Upper lobe of right lung (tissue), 1 donor: ENCODE results near the gene TEFM. TPM values are rescaled to one million over a fixed set of nuclear protein-coding genes. Genes with fewer than 3 reads are reported as not detected.

ENCODE experiments used
- ATAC-seq: fragments of 200-7000 bp; cut with Tn5 transposase; one replicate; pipeline ENCODE4 v1.9.1; 2020; ENCODE audit warnings: mild to moderate bottlenecking, moderate library complexity
- DNase-seq: peaks from one replicate; pipeline ENCODE4 v3.0.0-alpha.2; 2020
- H3K27ac ChIP-seq: fragments of 200-600 bp; one replicate; pipeline ENCODE4 v1.8.0; 2022
- H3K27me3 ChIP-seq: fragments of 200-600 bp; one replicate; pipeline ENCODE4 v1.8.0; 2022; ENCODE audit warnings: mild to moderate bottlenecking
- H3K36me3 ChIP-seq: fragments of 200-600 bp; one replicate; pipeline ENCODE4 v1.8.0; 2022
- H3K4me1 ChIP-seq: fragments of 200-600 bp; one replicate; pipeline ENCODE4 v1.8.0; 2022
- H3K4me3 ChIP-seq: fragments of 200-600 bp; one replicate; pipeline ENCODE4 v1.8.0; 2022; ENCODE audit warnings: mild to moderate bottlenecking
- H3K9me3 ChIP-seq: fragments of 200-600 bp; one replicate; pipeline ENCODE4 v1.8.0; 2022
- CTCF ChIP-seq: fragments of 200-600 bp; IDR thresholded peaks from one replicate; pipeline ENCODE4 v1.8.0; 2022; ENCODE audit warnings: antibody characterized with exemption
- intact Hi-C: fragments of 100-400 bp; cut with DNase I; formaldehyde crosslinking; loops from one replicate; pipeline ENCODE4 v1.11.0; 2022
- total RNA-seq: library from RNA; stranded (reverse); fragmentation: NEBNext Ultra II Directional; extraction: Animal tissue kit (Norgen Biotek cat#: 25700); gene quantifications from one replicate; pipeline ENCODE4 v1.2.1, GENCODE V29; 2021
- donor health status: DM: no; HTN: yes; CAD: no; lungs with severe emphysema.

Gene TEFM
- total RNA-seq, 1 donor from 2014 or later: 14.7 TPM

- Histone ChIP-seq H3K27me3 (no peaks in the 10 kb centered on the region), H3K4me1 (no peaks in the 10 kb centered on the region), H3K27ac (no peak overlapping the region), H3K9me3 (no peaks in the 10 kb centered on the region), H3K36me3 (no peaks in the 10 kb centered on the region), H3K4me3 (no peak overlapping the region)
- no peak for TF ChIP-seq CTCF
- intact Hi-C loops: no loop called here
- no peak for DNase-seq
- no peak for ATAC-seq
Observed at GRCh38 chr17:30854146-30854545, 51.9 kb downstream of the TEFM start.

Other genes starting within 250 kb of the TEFM start
- 20.1 TPM for gene CRLF3, start 81.5 kb downstream of the TEFM start, total RNA-seq
- gene ATAD5, start 74.3 kb downstream of the TEFM start, total RNA-seq: 1.1 TPM
- 19.8 TPM for gene ADAP2, start 15.7 kb upstream of the TEFM start, total RNA-seq
- gene RNF135, start 64.8 kb upstream of the TEFM start, total RNA-seq: 25.3 TPM
- 61.6 TPM for gene NF1, start 188.7 kb upstream of the TEFM start, total RNA-seq